GM12891 (cell line): ENCODE measurements around the gene HTRA3.
A peak's percentile ranks its signal among the peaks of the same experiment; 100 is the strongest.

Source experiments
- DNase-seq: peaks from one replicate; pipeline ENCODE4 v3.0.0; 2011; ENCODE audit warnings: low spot score; ENCODE audit not compliant: insufficient read length
- FAIRE-seq: peaks from 2 replicates; lab custom pipeline; 2011; peaks lifted over from hg19 to GRCh38; lab: Jason Lieb, UNC
- PAX5 ChIP-seq: IDR thresholded peaks from 2 replicates; pipeline ENCODE4 v1.6.1; 2011; ENCODE audit warnings: low read length, moderate library complexity, mild to moderate bottlenecking; ENCODE audit not compliant: insufficient read depth, severe bottlenecking
- POLR2A ChIP-seq: IDR thresholded peaks from 2 replicates; pipeline ENCODE4 v1.6.1; 2011; ENCODE audit warnings: low read depth, low read length, control low read depth
- POLR2AphosphoS5 ChIP-seq: IDR thresholded peaks from 2 replicates; pipeline ENCODE4 v1.6.1; 2011; ENCODE audit warnings: low read depth, low read length, control low read depth
- POU2F2 ChIP-seq: IDR thresholded peaks from 2 replicates; pipeline ENCODE4 v1.6.1; 2011; ENCODE audit warnings: low read depth, mild to moderate bottlenecking, control low read depth, low read length, moderate library complexity
- SPI1 ChIP-seq: IDR thresholded peaks from 2 replicates; pipeline ENCODE4 v1.6.1; 2011; ENCODE audit warnings: low read depth, low read length, control low read depth
- TAF1 ChIP-seq: IDR thresholded peaks from 2 replicates; pipeline ENCODE4 v1.6.1; 2011; ENCODE audit warnings: low read depth, low read length, control low read depth

Gene HTRA3

DNA sequence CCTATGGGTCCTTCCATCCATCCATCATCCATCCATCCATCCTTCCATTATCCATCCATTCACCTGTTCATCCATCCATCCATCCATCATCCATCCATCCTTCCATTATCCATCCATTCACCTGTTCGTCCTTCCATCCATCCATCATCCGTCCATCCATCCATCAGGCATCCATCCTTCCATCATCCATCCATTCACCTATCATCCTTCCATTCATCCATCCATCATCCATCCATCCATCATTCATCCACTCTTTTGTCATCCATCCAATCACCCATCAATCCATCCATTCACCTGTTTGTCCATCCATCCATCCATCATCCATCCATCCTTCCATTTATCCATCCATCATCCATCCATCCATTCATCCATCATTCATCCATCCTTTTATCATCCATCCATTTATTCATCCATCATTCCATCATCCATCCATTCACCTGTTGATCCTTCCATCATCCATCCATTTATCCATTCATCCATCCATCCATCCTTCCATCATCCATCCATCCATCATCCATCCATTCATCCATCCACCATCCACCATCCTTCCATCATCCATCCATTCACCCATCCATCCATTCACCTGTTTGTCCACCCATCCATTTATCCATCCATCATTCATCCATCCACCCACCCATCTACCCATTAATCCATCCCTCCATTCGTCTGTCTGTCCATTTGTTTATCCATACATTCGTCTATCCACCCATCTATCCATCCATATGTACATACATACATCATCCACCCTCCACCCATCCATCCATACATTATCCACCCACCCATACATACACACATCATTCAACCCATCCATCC is 35.7 kb upstream of the HTRA3 start:
- FAIRE-seq: peak; percentile 9
- DNase-seq: no peak
- no peak for TF ChIP-seq PAX5
- TF ChIP-seq POLR2AphosphoS5: no peak

GRCh38 chr4:8234715-8235114 is 34.8 kb upstream of the HTRA3 start:
- TF ChIP-seq SPI1: no peak
- no peak for TF ChIP-seq POLR2A
- no peak for TF ChIP-seq POLR2AphosphoS5
- no peak for TF ChIP-seq TAF1
- TF ChIP-seq POU2F2: no peak
- no peak for TF ChIP-seq PAX5
- DNase-seq (no peak), FAIRE-seq (no peak)

DNA sequence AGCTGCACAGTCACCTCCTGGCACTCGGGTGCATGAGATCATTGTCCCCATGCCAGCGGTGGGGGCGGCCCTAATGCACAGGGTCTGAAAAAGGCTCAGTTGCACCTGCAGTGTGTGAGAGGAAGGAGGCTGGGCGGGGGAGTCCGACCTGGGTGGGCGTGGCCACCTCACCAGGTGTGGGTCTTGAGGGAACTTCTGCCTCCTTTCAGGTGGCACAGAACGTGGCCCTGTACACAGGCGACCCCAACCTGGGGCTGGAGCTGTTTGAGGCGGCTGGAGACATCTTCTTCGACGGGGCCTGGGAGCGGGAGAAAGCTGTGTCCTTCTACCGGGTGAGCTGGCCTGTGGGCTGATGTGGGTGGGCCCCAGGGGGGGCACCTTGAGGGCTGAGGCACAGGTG is 34.3 kb upstream of the HTRA3 start:
- DNase-seq: no peak
- no peak for TF ChIP-seq TAF1
- TF ChIP-seq PAX5: no peak
- TF ChIP-seq POLR2AphosphoS5: no peak
- TF ChIP-seq POU2F2: no peak
- no peak for TF ChIP-seq POLR2A
- no peak for TF ChIP-seq SPI1
- FAIRE-seq: no peak

DNA sequence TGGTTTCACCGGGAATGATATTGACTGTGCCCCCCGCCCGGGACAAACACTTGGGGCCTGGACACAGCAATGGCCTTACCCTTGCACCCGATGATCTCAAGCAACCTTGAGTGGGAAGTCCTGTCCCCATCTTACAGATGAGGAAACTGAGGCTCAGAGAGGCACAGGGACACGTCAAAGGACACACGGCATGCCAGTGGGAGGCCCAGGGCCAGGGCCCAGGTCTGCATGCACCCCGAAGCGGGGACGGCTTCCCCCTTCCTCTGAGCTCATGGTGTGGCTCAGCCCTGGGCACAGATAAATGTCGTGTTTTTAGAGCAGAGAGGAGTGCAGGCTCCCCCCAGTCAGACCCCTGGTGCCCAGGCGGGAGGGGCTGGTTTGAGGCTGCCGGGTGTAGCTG is 33.9 kb upstream of the HTRA3 start:
- no peak for FAIRE-seq
- TF ChIP-seq POU2F2 (no peak), TAF1 (no peak), POLR2A (no peak), PAX5 (no peak), SPI1 (no peak), POLR2AphosphoS5 (no peak)
- DNase-seq: no peak

GRCh38 chr4:8236106-8236919 is 33.2 kb upstream of the HTRA3 start:
- FAIRE-seq (no peak), DNase-seq (no peak)
- no peak for TF ChIP-seq SPI1
- TF ChIP-seq POLR2A: no peak
- TF ChIP-seq TAF1: no peak
- TF ChIP-seq PAX5: no peak
- no peak for TF ChIP-seq POU2F2
- TF ChIP-seq POLR2AphosphoS5: no peak

- no peak for DNase-seq
- FAIRE-seq: no peak
- TF ChIP-seq POLR2A (no peak), SPI1 (no peak), POU2F2 (no peak), PAX5 (no peak), POLR2AphosphoS5 (no peak), TAF1 (no peak)
These were observed 32.7 kb upstream of the HTRA3 start for GRCh38 chr4:8236920-8237195.

GRCh38 chr4:8237256-8237989 is 32.1 kb upstream of the HTRA3 start:
- DNase-seq (no peak), FAIRE-seq (no peak)
- no peak for TF ChIP-seq SPI1
- TF ChIP-seq POU2F2: no peak
- no peak for TF ChIP-seq POLR2AphosphoS5
- TF ChIP-seq POLR2A: no peak
- no peak for TF ChIP-seq TAF1
- no peak for TF ChIP-seq PAX5

- DNase-seq (peak; percentile 64), FAIRE-seq (no peak)
- TF ChIP-seq POLR2A (no peak), SPI1 (no peak), POU2F2 (no peak), POLR2AphosphoS5 (no peak), PAX5 (no peak), TAF1 (no peak)
These were observed 31.5 kb upstream of the HTRA3 start for GRCh38 chr4:8238036-8238511.

DNA sequence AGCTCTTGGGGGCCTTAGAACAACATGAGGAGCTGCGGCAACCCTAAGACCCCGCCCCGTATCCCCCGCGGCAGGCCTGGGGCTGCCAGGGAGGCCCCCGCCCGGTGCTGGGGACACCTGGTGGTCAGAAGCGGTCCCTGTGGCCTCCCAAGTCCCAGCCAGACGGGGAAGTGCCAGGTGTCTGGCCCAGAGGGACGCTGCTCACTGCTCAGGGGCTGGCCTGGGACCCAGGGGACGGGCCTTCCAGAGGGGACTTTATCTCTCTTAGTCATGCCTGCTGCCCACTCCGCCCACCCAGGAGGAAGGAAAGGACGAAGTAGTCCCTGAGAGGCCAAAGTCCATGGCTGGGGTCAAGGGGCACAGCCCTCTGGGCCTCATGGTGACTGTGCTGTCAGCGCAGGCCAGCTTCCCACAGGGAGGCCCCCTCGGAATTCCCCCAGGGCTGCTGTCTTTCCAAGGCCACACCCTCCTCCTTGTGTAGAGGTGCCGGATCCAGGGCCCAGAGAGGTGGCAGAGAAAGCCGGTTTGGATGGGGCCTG is 31.0 kb upstream of the HTRA3 start:
- DNase-seq (no peak), FAIRE-seq (no peak)
- TF ChIP-seq POU2F2 (no peak), TAF1 (no peak), POLR2AphosphoS5 (no peak)
